ENCODE results near the gene ST6GAL1.

ST6GAL1 gene

GRCh38 chr3:187016639-187017345 is 86.5 kb downstream of the ST6GAL1 start:
- peaks cover 2% of the 10 kb centered on the region for H3K9me3 ChIP-seq (ENCODE audit: insufficient read depth, low read depth, low read length)
- H3K79me1 ChIP-seq (ENCODE audit: low read length) = no peaks in the 10 kb centered on the region
- H2BK12ac ChIP-seq (ENCODE audit: low read length) = no peak overlapping the region
- no peak overlapping the region for H3K14ac ChIP-seq (ENCODE audit: low read length)
- no peak overlapping the region for H2AK5ac ChIP-seq (ENCODE audit: low read length)
- no CpG with 5 or more reads among the region's 4 CpGs for WGBS (ENCODE audit: extremely low coverage, insufficient coverage, insufficient read length)
- no peak overlapping the region for H3K4me2 ChIP-seq (ENCODE audit: low read length)
- H2AFZ ChIP-seq (ENCODE audit: insufficient read depth, low read length, poor library complexity) = no peak overlapping the region
- H3K9ac ChIP-seq (ENCODE audit: low read length) = no peak overlapping the region
- H4K8ac ChIP-seq (ENCODE audit: low read depth, low read length) = no peak overlapping the region
- H3K4me3 ChIP-seq (ENCODE audit: low read depth, low read length) = no peak overlapping the region
- H3K36me3 ChIP-seq (ENCODE audit: control insufficient read depth in 1 of 2, insufficient read depth in 2 of 2, low read length in 2 of 2) = no peaks in the 10 kb centered on the region
- no peaks in the 10 kb centered on the region for H3K27me3 ChIP-seq (ENCODE audit: insufficient read depth, low read length)
- no peak overlapping the region for H2BK120ac ChIP-seq (ENCODE audit: insufficient read depth, low read length, poor library complexity)
- no peak overlapping the region for H3K18ac ChIP-seq (ENCODE audit: low read length)
- H4K12ac ChIP-seq (ENCODE audit: low read depth, low read length) = no peak overlapping the region
- H3K23ac ChIP-seq (ENCODE audit: low read length) = no peak overlapping the region
- H2BK5ac ChIP-seq (ENCODE audit: low read depth, low read length, poor library complexity) = no peak overlapping the region
- peak in 1 of 2 donors; percentile 9 for DNase-seq
- no peak overlapping the region for H3K27ac ChIP-seq (ENCODE audit: low read depth, low read length)
- H3K4me1 ChIP-seq (ENCODE audit: control insufficient read depth in 1 of 2, insufficient read depth in 2 of 2, low read length in 2 of 2) = peaks cover 0 to 3% of the 10 kb centered on the region in 2 experiments
- H4K91ac ChIP-seq (ENCODE audit: low read depth, low read length) = no peak overlapping the region
- no peak overlapping the region for H3K4ac ChIP-seq (ENCODE audit: low read depth, low read length)
- no peaks in the 10 kb centered on the region for H3K79me2 ChIP-seq (ENCODE audit: control insufficient read depth, insufficient read depth, low read length, poor library complexity)

GRCh38 chr3:187017511-187018230 is 87.3 kb downstream of the ST6GAL1 start:
- H4K8ac ChIP-seq (ENCODE audit: low read depth, low read length) = no peak overlapping the region
- no peak overlapping the region for H3K14ac ChIP-seq (ENCODE audit: low read length)
- H2AFZ ChIP-seq (ENCODE audit: insufficient read depth, low read length, poor library complexity) = no peak overlapping the region
- no peak overlapping the region for H4K12ac ChIP-seq (ENCODE audit: low read depth, low read length)
- DNase-seq = no peak
- peaks cover 3% of the 10 kb centered on the region in 2 experiments for H3K4me1 ChIP-seq (ENCODE audit: control insufficient read depth in 1 of 2, insufficient read depth in 2 of 2, low read length in 2 of 2)
- WGBS (ENCODE audit: extremely low coverage, insufficient coverage, insufficient read length) = no CpG with 5 or more reads among the region's 17 CpGs
- H3K27ac ChIP-seq (ENCODE audit: low read depth, low read length) = no peak overlapping the region
- H2AK5ac ChIP-seq (ENCODE audit: low read length) = no peak overlapping the region
- H3K36me3 ChIP-seq (ENCODE audit: control insufficient read depth in 1 of 2, insufficient read depth in 2 of 2, low read length in 2 of 2) = no peaks in the 10 kb centered on the region
- no peak overlapping the region for H3K9ac ChIP-seq (ENCODE audit: low read length)
- no peak overlapping the region for H4K91ac ChIP-seq (ENCODE audit: low read depth, low read length)
- H2BK12ac ChIP-seq (ENCODE audit: low read length) = no peak overlapping the region
- no peak overlapping the region for H3K18ac ChIP-seq (ENCODE audit: low read length)
- H3K79me1 ChIP-seq (ENCODE audit: low read length) = no peaks in the 10 kb centered on the region
- H3K4ac ChIP-seq (ENCODE audit: low read depth, low read length) = no peak overlapping the region
- no peak overlapping the region for H3K4me3 ChIP-seq (ENCODE audit: low read depth, low read length)
- no peak overlapping the region for H2BK120ac ChIP-seq (ENCODE audit: insufficient read depth, low read length, poor library complexity)
- no peaks in the 10 kb centered on the region for H3K27me3 ChIP-seq (ENCODE audit: insufficient read depth, low read length)
- no peak overlapping the region for H3K4me2 ChIP-seq (ENCODE audit: low read length)
- H3K9me3 ChIP-seq (ENCODE audit: insufficient read depth, low read depth, low read length) = peaks cover 2% of the 10 kb centered on the region
- no peaks in the 10 kb centered on the region for H3K79me2 ChIP-seq (ENCODE audit: control insufficient read depth, insufficient read depth, low read length, poor library complexity)
- no peak overlapping the region for H2BK5ac ChIP-seq (ENCODE audit: low read depth, low read length, poor library complexity)
- H3K23ac ChIP-seq (ENCODE audit: low read length) = no peak overlapping the region

GRCh38 chr3:187019542-187020072 is 89.3 kb downstream of the ST6GAL1 start:
- H4K91ac ChIP-seq (ENCODE audit: low read depth, low read length) = no peak overlapping the region
- H3K9ac ChIP-seq (ENCODE audit: low read length) = no peak overlapping the region

GRCh38 chr3:187020376-187020775 is 90.0 kb downstream of the ST6GAL1 start:
- no peak overlapping the region for H3K27ac ChIP-seq (ENCODE audit: low read depth, low read length)
- H2AFZ ChIP-seq (ENCODE audit: insufficient read depth, low read length, poor library complexity) = no peak overlapping the region
- H2BK120ac ChIP-seq (ENCODE audit: insufficient read depth, low read length, poor library complexity) = no peak overlapping the region
- no peak overlapping the region for H4K91ac ChIP-seq (ENCODE audit: low read depth, low read length)
- no peak overlapping the region for H2BK5ac ChIP-seq (ENCODE audit: low read depth, low read length, poor library complexity)
- no peaks in the 10 kb centered on the region for H3K79me1 ChIP-seq (ENCODE audit: low read length)
- no peak overlapping the region for H3K4me3 ChIP-seq (ENCODE audit: low read depth, low read length)
- DNase-seq = no peak
- H2AK5ac ChIP-seq (ENCODE audit: low read length) = no peak overlapping the region
- H4K8ac ChIP-seq (ENCODE audit: low read depth, low read length) = no peak overlapping the region
- H3K27me3 ChIP-seq (ENCODE audit: insufficient read depth, low read length) = no peaks in the 10 kb centered on the region
- H3K18ac ChIP-seq (ENCODE audit: low read length) = no peak overlapping the region
- no peak overlapping the region for H3K4ac ChIP-seq (ENCODE audit: low read depth, low read length)
- no peak overlapping the region for H3K4me2 ChIP-seq (ENCODE audit: low read length)
- no peak overlapping the region for H3K9ac ChIP-seq (ENCODE audit: low read length)
- no CpG with 5 or more reads among the region's 3 CpGs for WGBS (ENCODE audit: extremely low coverage, insufficient coverage, insufficient read length)
- H3K23ac ChIP-seq (ENCODE audit: low read length) = no peak overlapping the region
- peaks cover 3% of the 10 kb centered on the region in 2 experiments for H3K4me1 ChIP-seq (ENCODE audit: control insufficient read depth in 1 of 2, insufficient read depth in 2 of 2, low read length in 2 of 2)
- H3K9me3 ChIP-seq (ENCODE audit: insufficient read depth, low read depth, low read length) = peaks cover 2% of the 10 kb centered on the region
- no peak overlapping the region for H3K14ac ChIP-seq (ENCODE audit: low read length)
- H3K36me3 ChIP-seq (ENCODE audit: control insufficient read depth in 1 of 2, insufficient read depth in 2 of 2, low read length in 2 of 2) = no peaks in the 10 kb centered on the region
- H2BK12ac ChIP-seq (ENCODE audit: low read length) = no peak overlapping the region
- no peak overlapping the region for H4K12ac ChIP-seq (ENCODE audit: low read depth, low read length)
- no peaks in the 10 kb centered on the region for H3K79me2 ChIP-seq (ENCODE audit: control insufficient read depth, insufficient read depth, low read length, poor library complexity)

More at GRCh38 chr3:187019542-187020072, 89.3 kb downstream of the ST6GAL1 start:
- H3K36me3 ChIP-seq (ENCODE audit: control insufficient read depth in 1 of 2, insufficient read depth in 2 of 2, low read length in 2 of 2) = no peaks in the 10 kb centered on the region
- H3K23ac ChIP-seq (ENCODE audit: low read length) = no peak overlapping the region
- H2BK120ac ChIP-seq (ENCODE audit: insufficient read depth, low read length, poor library complexity) = no peak overlapping the region
- no peak overlapping the region for H2BK12ac ChIP-seq (ENCODE audit: low read length)
- H3K4me2 ChIP-seq (ENCODE audit: low read length) = no peak overlapping the region
- H4K12ac ChIP-seq (ENCODE audit: low read depth, low read length) = no peak overlapping the region
- no peaks in the 10 kb centered on the region for H3K27me3 ChIP-seq (ENCODE audit: insufficient read depth, low read length)
- no peak overlapping the region for H3K4me3 ChIP-seq (ENCODE audit: low read depth, low read length)
- H4K8ac ChIP-seq (ENCODE audit: low read depth, low read length) = no peak overlapping the region
- no peak overlapping the region for H2AFZ ChIP-seq (ENCODE audit: insufficient read depth, low read length, poor library complexity)
- no peaks in the 10 kb centered on the region for H3K79me1 ChIP-seq (ENCODE audit: low read length)
- H2BK5ac ChIP-seq (ENCODE audit: low read depth, low read length, poor library complexity) = no peak overlapping the region
- H3K9me3 ChIP-seq (ENCODE audit: insufficient read depth, low read depth, low read length) = peaks cover 2% of the 10 kb centered on the region
- H3K4me1 ChIP-seq (ENCODE audit: control insufficient read depth in 1 of 2, insufficient read depth in 2 of 2, low read length in 2 of 2) = peaks cover 3% of the 10 kb centered on the region in 2 experiments
- no peak for DNase-seq
- no peaks in the 10 kb centered on the region for H3K79me2 ChIP-seq (ENCODE audit: control insufficient read depth, insufficient read depth, low read length, poor library complexity)
- no peak overlapping the region for H3K18ac ChIP-seq (ENCODE audit: low read length)
- no peak overlapping the region for H3K14ac ChIP-seq (ENCODE audit: low read length)
- no peak overlapping the region for H3K27ac ChIP-seq (ENCODE audit: low read depth, low read length)
- H2AK5ac ChIP-seq (ENCODE audit: low read length) = no peak overlapping the region
- WGBS (ENCODE audit: extremely low coverage, insufficient coverage, insufficient read length) = no CpG with 5 or more reads among the region's 4 CpGs
- H3K4ac ChIP-seq (ENCODE audit: low read depth, low read length) = no peak overlapping the region
